GM18907 (cell line): ENCODE measurements around the gene SESN3.
"Not testable (repeated sequence)": the region's sequence is repeated elsewhere in the genome, so short reads cannot be mapped to it uniquely, and the experiment has no call there.

Source experiments
- ATAC-seq: cut with Tn5 transposase; IDR thresholded peaks from one replicate; pipeline ENCODE4 v1.9.1; 2021; ENCODE audit warnings: mild to moderate bottlenecking, moderate library complexity; ENCODE audit not compliant: unreplicated experiment

The SESN3 gene

GRCh38 chr11:95154514-95154913 is 76.5 kb downstream of the SESN3 start:
- no peak for ATAC-seq

GRCh38 chr11:95153857-95154246 is 77.2 kb downstream of the SESN3 start:
- ATAC-seq: no peak

GRCh38 chr11:95152876-95153856 is 77.8 kb downstream of the SESN3 start:
- peak; percentile 16 for ATAC-seq

GRCh38 chr11:95150956-95151684 is 79.9 kb downstream of the SESN3 start:
- ATAC-seq: peak; percentile 91

GRCh38 chr11:95149651-95150364 is 81.2 kb downstream of the SESN3 start:
- ATAC-seq: no peak

- ATAC-seq: no peak
Measured at GRCh38 chr11:95148938-95149337, 82.1 kb downstream of the SESN3 start.

- ATAC-seq: no peak
Measured at GRCh38 chr11:95148406-95148805, 82.6 kb downstream of the SESN3 start.

GRCh38 chr11:95147364-95147905 is 83.6 kb downstream of the SESN3 start:
- ATAC-seq: no peak

GRCh38 chr11:95145430-95146060 is 85.5 kb downstream of the SESN3 start:
- no peak for ATAC-seq

- ATAC-seq: no peak
Measured at GRCh38 chr11:95144313-95145235, 86.4 kb downstream of the SESN3 start.

GRCh38 chr11:95143106-95143681 is 87.8 kb downstream of the SESN3 start:
- no peak for ATAC-seq

- ATAC-seq: no peak
Measured at GRCh38 chr11:95142431-95142830, 88.6 kb downstream of the SESN3 start.

GRCh38 chr11:95140397-95141033 is 90.5 kb downstream of the SESN3 start:
- ATAC-seq: no peak

- ATAC-seq: peak; percentile 86
Measured at GRCh38 chr11:95138448-95138847, 92.6 kb downstream of the SESN3 start.

- ATAC-seq: no peak
Measured at GRCh38 chr11:95137299-95137698, 93.7 kb downstream of the SESN3 start.

GRCh38 chr11:95136747-95137146 is 94.3 kb downstream of the SESN3 start:
- ATAC-seq: not testable (repeated sequence)

GRCh38 chr11:95135880-95136279 is 95.1 kb downstream of the SESN3 start:
- ATAC-seq: no peak

- ATAC-seq: no peak
Measured at GRCh38 chr11:95135155-95135554, 95.8 kb downstream of the SESN3 start.

GRCh38 chr11:95134491-95134890 is 96.5 kb downstream of the SESN3 start:
- no peak for ATAC-seq
